GM23338 (cell line): ENCODE data around the gene CCAR1. TPM values are rescaled to one million over a fixed set of nuclear protein-coding genes. Genes with fewer than 3 reads are reported as not detected.

Source experiments
- ATAC-seq: fragments of 200-7000 bp; cut with Tn5 transposase; 3 replicates; pipeline ENCODE4 v1.9.1; 2020
- DNase-seq: peaks from one replicate; pipeline ENCODE4 v3.0.0-alpha.2; 2015; ENCODE audit warnings: low spot score
- H2AFZ ChIP-seq: fragments of 200-600 bp; sonication (generic); 2 replicates; pipeline ENCODE4 v1.8.0; 2016; ENCODE audit warnings: antibody characterized with exemption, mild to moderate bottlenecking, moderate library complexity
- H3F3A ChIP-seq: fragments of 200-600 bp; sonication (generic); replicated peaks from 2 replicates; pipeline ENCODE4 v1.8.0; 2017; ENCODE audit warnings: antibody characterized with exemption, mixed run types, low read depth
- H3K27ac ChIP-seq: fragments of 200-600 bp; sonication (generic); 2 replicates; pipeline ENCODE4 v1.6.1; 2016; ENCODE audit warnings: low read depth
- H3K27me3 ChIP-seq: fragments of 200-600 bp; sonication (generic); 2 replicates; pipeline ENCODE4 v1.8.0; 2016; ENCODE audit warnings: mild to moderate bottlenecking, mixed run types, moderate library complexity; ENCODE audit not compliant: insufficient read depth
- H3K36me3 ChIP-seq: fragments of 200-600 bp; sonication (generic); 2 replicates; pipeline ENCODE4 v1.8.0; 2016; ENCODE audit warnings: mild to moderate bottlenecking; ENCODE audit not compliant: insufficient read depth
- H3K4me1 ChIP-seq: fragments of 200-600 bp; sonication (generic); 2 replicates; pipeline ENCODE4 v1.8.0; 2016; ENCODE audit warnings: mild to moderate bottlenecking, moderate library complexity; ENCODE audit not compliant: insufficient read depth
- H3K4me2 ChIP-seq: fragments of 200-600 bp; sonication (generic); 2 replicates; pipeline ENCODE4 v1.7.1; 2017; ENCODE audit warnings: mixed run types
- H3K4me3 ChIP-seq: fragments of 200-600 bp; sonication (generic); 2 replicates; pipeline ENCODE4 v1.6.1; 2016; ENCODE audit warnings: mixed run types
- H3K79me2 ChIP-seq: fragments of 200-600 bp; sonication (generic); replicated peaks from 2 replicates; pipeline ENCODE4 v1.8.0; 2017; ENCODE audit warnings: mild to moderate bottlenecking; ENCODE audit not compliant: insufficient read depth
- H3K9me2 ChIP-seq: fragments of 200-600 bp; sonication (generic); 2 replicates; pipeline ENCODE4 v1.8.0; 2017; ENCODE audit not compliant: insufficient read depth
- H4K20me1 ChIP-seq: fragments of 200-600 bp; sonication (generic); replicated peaks from 2 replicates; pipeline ENCODE4 v1.8.0; 2017; ENCODE audit warnings: mild to moderate bottlenecking; ENCODE audit not compliant: insufficient read depth
- H3K27ac Mint-ChIP-seq: 2 replicates; pipeline ENCODE4 v1.8.0; 2020; ENCODE audit warnings: inconsistent platforms, mild to moderate bottlenecking, moderate library complexity, mixed read lengths
- H3K27me3 Mint-ChIP-seq: 3 replicates; pipeline ENCODE4 v1.8.0; 2022; ENCODE audit warnings: low read depth, mild to moderate bottlenecking, moderate library complexity, mixed read lengths, inconsistent platforms; ENCODE audit not compliant: insufficient read depth, poor library complexity
- H3K36me3 Mint-ChIP-seq: 3 replicates; pipeline ENCODE4 v1.8.0; 2021; ENCODE audit warnings: low read depth, mild to moderate bottlenecking, inconsistent platforms, moderate library complexity, mixed read lengths
- H3K4me1 Mint-ChIP-seq: 3 replicates; pipeline ENCODE4 v1.8.0; 2020; ENCODE audit warnings: mild to moderate bottlenecking, inconsistent platforms, mixed read lengths
- H3K4me3 Mint-ChIP-seq: 3 replicates; pipeline ENCODE4 v1.8.0; 2021; ENCODE audit warnings: moderate library complexity, mild to moderate bottlenecking, inconsistent platforms, mixed read lengths
- H3K9me3 Mint-ChIP-seq: 3 replicates; pipeline ENCODE4 v1.8.0; 2020; ENCODE audit warnings: moderate library complexity, mild to moderate bottlenecking, inconsistent platforms, mixed read lengths
- CREB1 ChIP-seq: fragments of 250-450 bp; sonication (Bioruptor Pico); IDR thresholded peaks from 2 replicates; pipeline ENCODE4 v1.5.0; 2020; ENCODE audit warnings: low read depth, mild to moderate bottlenecking, moderate library complexity
- CTCF ChIP-seq, 2 experiments: fragments of 200-600 bp in 1 of 2; sonication (generic) in 1 of 2; conservative IDR thresholded peaks; 2 replicates each; pipeline versions ENCODE4 v1.5.1 to v1.6.1; 2016 to 2017; ENCODE audit warnings: antibody characterized with exemption in 2 of 2, low read depth in 2 of 2, mild to moderate bottlenecking in 2 of 2, moderate library complexity in 1 of 2
- ETS1 ChIP-seq: IDR thresholded peaks from 2 replicates; pipeline ENCODE4 v1.6.1; 2016; ENCODE audit warnings: antibody characterized with exemption
- EZH2 ChIP-seq: fragments of 200-600 bp; sonication (generic); IDR thresholded peaks from one replicate; pipeline ENCODE4 v1.8.0; 2017; ENCODE audit warnings: antibody characterized with exemption, mild to moderate bottlenecking, low read depth; ENCODE audit not compliant: unreplicated experiment
- EZH2phosphoT487 ChIP-seq: fragments of 200-600 bp; sonication (generic); IDR thresholded peaks from one replicate; pipeline ENCODE4 v1.8.1; 2018; ENCODE audit warnings: antibody characterized with exemption; ENCODE audit not compliant: unreplicated experiment
- JUNB ChIP-seq: IDR thresholded peaks from one replicate; pipeline ENCODE4 v1.6.1; 2016; ENCODE audit warnings: antibody characterized with exemption; ENCODE audit not compliant: unreplicated experiment
- NANOG ChIP-seq: IDR thresholded peaks from 2 replicates; pipeline ENCODE4 v1.6.1; 2016; ENCODE audit warnings: antibody characterized with exemption, borderline replicate concordance
- POLR2AphosphoS5 ChIP-seq: IDR thresholded peaks from 2 replicates; pipeline ENCODE4 v1.6.1; 2016; ENCODE audit warnings: antibody characterized with exemption, low read depth
- REST ChIP-seq: IDR thresholded peaks from one replicate; pipeline ENCODE4 v1.6.1; 2018; ENCODE audit warnings: antibody characterized with exemption; ENCODE audit not compliant: unreplicated experiment
- STAT1 ChIP-seq: IDR thresholded peaks from one replicate; pipeline ENCODE4 v1.6.1; 2016; ENCODE audit warnings: antibody characterized with exemption; ENCODE audit not compliant: unreplicated experiment
- ZNF114 ChIP-seq: fragments of 250-450 bp; sonication (Bioruptor Pico); IDR thresholded peaks from 2 replicates; pipeline ENCODE4 v1.5.0; 2020; ENCODE audit warnings: mild to moderate bottlenecking, moderate library complexity
- ZNF331 ChIP-seq: fragments of 250-450 bp; sonication (Bioruptor Pico); IDR thresholded peaks from 2 replicates; pipeline ENCODE4 v1.5.0; 2020; ENCODE audit warnings: low read depth, mild to moderate bottlenecking, moderate library complexity
- ZNF462 ChIP-seq: fragments of 250-450 bp; sonication (Bioruptor Pico); IDR thresholded peaks from 2 replicates; pipeline ENCODE4 v1.5.0; 2020; ENCODE audit warnings: mild to moderate bottlenecking, moderate library complexity
- polyA plus RNA-seq: library from polyadenylated mRNA; unstranded; fragments of >200 nt; fragmentation: Nextera tagmentation; extraction: Ambion mirVana; gene quantifications from 2 replicates; pipeline ENCODE4 v1.2.1, GENCODE V29; 2016
- total RNA-seq: library from RNA; depleted of rRNA; stranded (reverse); fragments of >200 nt; shearing (Covaris generic); gene quantifications from 2 replicates; pipeline ENCODE4 v1.2.3, GENCODE V29; 2014

Gene CCAR1
- total and polyA plus RNA-seq, 2 experiments from 2014 or later, result 118 to 121 TPM

- Mint-ChIP-seq H3K27ac (no peak overlapping the region), H3K9me3 (no peaks in the 10 kb centered on the region), H3K4me1 (no peaks in the 10 kb centered on the region), H3K27me3 (no peaks in the 10 kb centered on the region), H3K4me3 (no peak overlapping the region), H3K36me3 (peaks cover 96% of the 10 kb centered on the region)
- Histone ChIP-seq H3K4me1 (no peaks in the 10 kb centered on the region), H3K36me3 (peaks cover 89% of the 10 kb centered on the region), H3K4me2 (no peak overlapping the region), H3F3A (peaks cover 3% of the 10 kb centered on the region; the same call in 1 of the 2 replicates), H4K20me1 (peaks cover 9% of the 10 kb centered on the region), H3K4me3 (no peak overlapping the region), H3K27me3 (no peaks in the 10 kb centered on the region), H3K27ac (no peak overlapping the region), H3K79me2 (0 out of 2 replicates have a peak, but pooled peaks cover 8% of the 10 kb centered on the region), H2AFZ (no peak overlapping the region), H3K9me2 (no peaks in the 10 kb centered on the region)
- TF ChIP-seq EZH2phosphoT487 (no peak), EZH2 (no peak), CTCF (conservative IDR thresholded peaks at IDR 0.05; ENCODE audit: low read depth in 2 of 2) (no peak), NANOG (no peak), STAT1 (no peak), ZNF114 (CRISPR knock-in tag) (no peak), CREB1 (CRISPR knock-in tag) (no peak), ZNF462 (CRISPR knock-in tag) (no peak), POLR2AphosphoS5 (no peak), ZNF331 (CRISPR knock-in tag) (no peak), JUNB (no peak), REST (no peak), ETS1 (no peak)
- no peak for ATAC-seq
- DNase-seq, result no peak
Measured at GRCh38 chr10:68752711-68753350, 31.8 kb downstream of the CCAR1 start.
